Adipocyte (in vitro differentiated cells): ENCODE measurements around the gene TMX2.
A peak's percentile ranks its signal among the peaks of the same experiment; 100 is the strongest.

Experiments used
- DNase-seq: peaks from one replicate; pipeline ENCODE4 v3.0.0-alpha.2; 2015; ENCODE audit warnings: low read depth
- H3K27me3 ChIP-seq: replicated peaks from 2 replicates; pipeline ENCODE4 v1.7.0; 2013; ENCODE audit warnings: mild to moderate bottlenecking, low read length, moderate library complexity; ENCODE audit not compliant: control insufficient read depth, insufficient read depth
- H3K36me3 ChIP-seq: 2 replicates; pipeline ENCODE4 v1.7.0; 2013; ENCODE audit warnings: low read length, mild to moderate bottlenecking, moderate library complexity; ENCODE audit not compliant: control insufficient read depth, insufficient read depth, severe bottlenecking
- H3K4me1 ChIP-seq: 2 replicates; pipeline ENCODE4 v1.7.0; 2013; ENCODE audit warnings: mild to moderate bottlenecking, low read length, moderate library complexity; ENCODE audit not compliant: control insufficient read depth, insufficient read depth
- H3K4me3 ChIP-seq: 2 replicates; pipeline ENCODE4 v1.7.0; 2013; ENCODE audit warnings: mild to moderate bottlenecking, low read length, moderate library complexity
- H3K9ac ChIP-seq: 2 replicates; pipeline ENCODE4 v1.7.0; 2013; ENCODE audit warnings: mild to moderate bottlenecking, low read length, moderate library complexity
- H3K9me3 ChIP-seq: 2 replicates; pipeline ENCODE4 v1.7.0; 2013; ENCODE audit warnings: mild to moderate bottlenecking, low read length, moderate library complexity; ENCODE audit not compliant: control insufficient read depth

TMX2 gene

DNA sequence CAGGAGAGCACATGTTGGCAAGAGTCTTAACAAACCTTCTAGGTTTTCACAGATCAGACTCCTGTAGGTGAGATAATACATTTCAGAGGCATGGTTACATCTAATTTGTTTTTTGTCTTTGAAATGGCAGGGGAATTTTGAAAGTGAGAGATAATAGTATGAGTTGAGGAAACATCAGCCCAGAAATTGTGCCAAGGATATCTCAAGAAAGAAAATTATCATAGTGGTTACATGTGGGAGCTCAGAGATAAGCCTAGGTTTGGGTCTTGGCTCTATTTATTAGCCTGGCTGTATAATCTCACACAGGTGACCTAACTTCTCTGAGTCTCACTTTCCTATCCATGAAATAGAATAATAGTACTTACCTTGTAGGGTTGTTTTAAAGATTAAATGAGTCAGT, 38.8 kb downstream of the TMX2 start:
- Histone ChIP-seq H3K9me3 (no peaks in the 10 kb centered on the region), H3K27me3 (no peaks in the 10 kb centered on the region), H3K36me3 (peaks cover 16% of the 10 kb centered on the region), H3K4me1 (no peaks in the 10 kb centered on the region), H3K4me3 (no peak overlapping the region), H3K9ac (no peak overlapping the region)
- no peak for DNase-seq

DNA sequence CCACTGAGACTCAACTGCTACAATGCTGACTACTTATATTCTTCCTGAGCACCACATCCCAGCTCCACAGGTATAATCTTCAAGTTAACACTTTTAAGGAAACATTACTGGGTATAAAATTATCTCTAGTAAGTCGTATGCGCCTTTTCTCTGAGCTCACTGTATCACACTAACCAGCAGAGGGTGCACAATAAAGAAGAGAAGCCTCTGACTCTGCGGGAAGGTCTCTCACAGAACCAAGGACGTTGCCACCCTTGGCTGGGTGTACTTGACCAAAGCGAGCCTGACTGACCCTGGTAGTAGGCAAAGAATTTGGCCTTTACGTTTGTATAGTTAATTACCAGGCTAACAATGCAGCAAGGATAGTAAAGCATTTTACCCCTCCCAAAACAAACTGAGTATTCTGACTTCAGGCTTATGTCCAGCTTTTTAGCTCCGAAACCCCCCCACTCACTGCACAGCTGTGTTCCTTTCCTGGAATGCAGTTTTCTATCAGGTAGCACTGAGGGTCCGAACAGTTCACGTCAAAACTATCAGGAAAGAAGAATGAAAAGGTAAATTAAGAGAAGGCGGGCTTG, 39.4 kb downstream of the TMX2 start, which contains the start of gene BTBD18:
Gene BTBD18 (minus strand): TSS at position 144 of the 578 bp plus-strand sequence. CDS start 631 bp downstream, outside the sequence.
- no peaks in the 10 kb centered on the region for H3K4me1 ChIP-seq
- DNase-seq = peak; percentile 72
- no peaks in the 10 kb centered on the region for H3K27me3 ChIP-seq
- H3K9ac ChIP-seq = no peak within 1 kb of the TSS
- H3K4me3 ChIP-seq = no peak within 1 kb of the TSS
- H3K36me3 ChIP-seq = peaks cover 13% of the 10 kb centered on the region
- H3K9me3 ChIP-seq = no peaks in the 10 kb centered on the region

DNA sequence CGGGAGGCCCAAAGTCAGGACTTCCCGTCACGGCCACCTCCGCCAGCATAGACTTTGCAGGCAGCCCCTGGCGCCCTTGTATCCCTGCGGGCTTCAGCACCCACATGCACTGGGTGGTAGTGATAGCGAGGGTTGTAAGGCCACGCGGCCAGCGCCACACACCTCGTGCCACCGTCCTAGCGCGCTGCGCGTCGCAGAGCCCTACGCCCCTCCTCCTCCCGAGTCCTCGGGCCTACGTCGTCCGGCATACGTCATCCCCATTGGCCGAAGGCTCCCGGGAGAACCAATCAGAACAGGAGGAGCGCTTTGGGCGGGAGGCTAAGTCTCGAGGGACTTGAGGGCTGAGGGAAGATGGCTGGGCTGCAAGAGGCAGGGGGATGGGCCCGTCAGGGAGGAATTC, 40.6 kb downstream of the TMX2 start:
- H3K4me3 ChIP-seq = no peak overlapping the region
- no peaks in the 10 kb centered on the region for H3K9me3 ChIP-seq
- no peaks in the 10 kb centered on the region for H3K4me1 ChIP-seq
- H3K9ac ChIP-seq = no peak overlapping the region
- H3K27me3 ChIP-seq = no peaks in the 10 kb centered on the region
- peaks cover 6% of the 10 kb centered on the region for H3K36me3 ChIP-seq
- no peak for DNase-seq

DNA sequence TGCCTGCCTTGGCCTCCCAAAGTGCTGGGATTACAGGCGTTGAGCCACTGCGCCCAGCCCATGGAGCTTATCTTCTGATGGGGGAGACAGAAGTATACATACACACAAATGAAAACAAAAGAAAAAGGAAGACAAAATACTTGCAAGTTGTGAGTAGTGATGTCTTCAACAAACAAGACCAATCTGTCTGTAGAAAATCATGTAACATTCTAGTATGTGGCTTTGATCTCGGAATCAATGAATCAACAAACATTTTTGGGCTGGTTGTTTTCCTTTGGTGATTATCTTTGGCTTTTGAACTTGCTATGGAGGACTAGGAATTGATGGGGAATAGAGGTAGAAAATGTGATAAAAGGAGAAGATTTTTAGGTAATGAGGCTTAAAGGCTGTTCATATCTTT, 45.8 kb downstream of the TMX2 start:
- Histone ChIP-seq H3K27me3 (no peaks in the 10 kb centered on the region), H3K9me3 (no peaks in the 10 kb centered on the region), H3K4me3 (no peak overlapping the region), H3K36me3 (no peaks in the 10 kb centered on the region), H3K9ac (no peak overlapping the region), H3K4me1 (peaks cover 3% of the 10 kb centered on the region)
- DNase-seq = no peak

DNA sequence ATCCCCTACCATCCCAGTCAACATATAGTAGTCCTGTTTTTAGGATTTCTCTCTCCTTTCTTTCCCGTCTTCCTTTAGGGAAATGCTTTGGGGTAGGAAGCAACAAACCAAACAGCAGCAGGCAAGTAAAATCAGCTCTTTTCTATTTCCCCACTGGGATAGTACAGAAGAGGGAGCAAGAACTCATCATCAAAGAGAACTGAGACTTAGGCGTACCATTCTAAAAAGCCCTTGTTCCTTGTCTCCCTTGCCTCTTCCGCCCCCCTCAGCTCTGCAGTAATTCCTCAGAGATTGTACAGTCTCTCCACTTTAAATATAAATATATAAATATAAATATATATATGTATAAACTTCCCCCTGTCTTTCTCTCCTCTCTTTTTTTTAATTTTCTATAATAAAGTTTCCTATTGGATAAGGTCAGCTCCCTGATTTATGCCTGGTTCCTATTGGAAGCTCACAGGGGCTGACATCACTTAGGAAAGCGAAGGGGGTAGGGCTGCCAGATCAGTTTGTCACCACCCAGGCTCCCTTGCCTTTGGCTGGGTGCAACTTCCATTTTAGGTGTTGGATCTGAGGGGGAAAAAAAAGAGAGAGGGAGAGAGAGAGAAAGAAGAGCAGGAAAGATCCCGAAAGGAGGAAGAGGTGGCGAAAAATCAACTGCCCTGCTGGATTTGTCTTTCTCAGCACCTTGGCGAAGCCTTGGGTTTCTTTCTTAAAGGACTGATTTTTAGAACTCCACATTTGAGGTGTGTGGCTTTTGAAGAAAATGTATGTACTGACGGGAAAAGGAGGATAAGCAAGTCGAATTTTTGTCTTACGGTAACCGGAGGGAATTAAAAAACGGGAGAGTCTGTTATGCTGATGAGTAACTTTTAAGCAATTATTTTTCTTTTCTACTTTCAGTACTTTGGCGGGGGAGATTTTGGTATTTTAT, 49.2 kb downstream of the TMX2 start, which contains the start of gene CTNND1:
Gene CTNND1 (plus strand): TSS at position 502 of the 934 bp plus-strand sequence. CDS start 29,677 bp downstream, outside the sequence.
- H3K9ac ChIP-seq = peak within 1 kb of the TSS; percentile 96
- H3K4me1 ChIP-seq = peaks cover 25% of the 10 kb centered on the region
- peak; percentile 98 for DNase-seq
- H3K9me3 ChIP-seq = no peaks in the 10 kb centered on the region
- no peaks in the 10 kb centered on the region for H3K36me3 ChIP-seq
- peak within 1 kb of the TSS; percentile 99 for H3K4me3 ChIP-seq
- no peaks in the 10 kb centered on the region for H3K27me3 ChIP-seq

DNA sequence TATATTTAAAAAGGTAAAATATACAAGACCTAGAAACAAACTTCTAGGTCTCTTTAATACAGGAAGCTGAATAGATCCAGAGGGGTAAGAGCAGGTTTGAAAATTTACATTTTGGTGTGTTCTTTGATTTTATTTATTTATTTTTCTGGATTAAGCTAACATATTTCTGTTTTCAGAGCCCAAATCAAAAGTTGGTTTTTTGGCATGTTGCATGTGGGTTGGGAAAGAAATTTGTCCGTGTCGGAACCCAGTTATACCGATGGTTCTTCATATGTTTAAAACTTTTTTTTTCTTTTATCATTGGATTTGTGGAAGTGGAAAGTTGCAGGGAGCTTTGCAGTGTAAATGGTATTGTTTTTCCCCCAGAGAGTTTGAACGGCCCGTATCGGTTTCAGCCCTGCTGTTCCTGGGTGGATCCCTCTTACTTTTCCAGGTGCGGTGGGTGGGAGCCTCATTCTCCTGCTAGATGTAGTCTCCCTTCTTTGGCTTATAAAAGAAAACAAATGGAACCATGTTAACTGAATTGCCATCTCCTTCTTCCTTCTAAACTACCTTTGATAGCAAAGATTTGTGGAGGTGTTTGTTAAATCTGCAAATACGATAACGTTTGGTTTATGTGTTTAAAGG, 50.0 kb downstream of the TMX2 start:
- no peaks in the 10 kb centered on the region for H3K36me3 ChIP-seq
- peak; percentile 56 for DNase-seq
- peak overlapping the region; percentile 99 for H3K4me3 ChIP-seq
- peak overlapping the region; percentile 96 for H3K9ac ChIP-seq
- no peaks in the 10 kb centered on the region for H3K9me3 ChIP-seq
- H3K4me1 ChIP-seq = peaks cover 25% of the 10 kb centered on the region
- H3K27me3 ChIP-seq = no peaks in the 10 kb centered on the region

DNA sequence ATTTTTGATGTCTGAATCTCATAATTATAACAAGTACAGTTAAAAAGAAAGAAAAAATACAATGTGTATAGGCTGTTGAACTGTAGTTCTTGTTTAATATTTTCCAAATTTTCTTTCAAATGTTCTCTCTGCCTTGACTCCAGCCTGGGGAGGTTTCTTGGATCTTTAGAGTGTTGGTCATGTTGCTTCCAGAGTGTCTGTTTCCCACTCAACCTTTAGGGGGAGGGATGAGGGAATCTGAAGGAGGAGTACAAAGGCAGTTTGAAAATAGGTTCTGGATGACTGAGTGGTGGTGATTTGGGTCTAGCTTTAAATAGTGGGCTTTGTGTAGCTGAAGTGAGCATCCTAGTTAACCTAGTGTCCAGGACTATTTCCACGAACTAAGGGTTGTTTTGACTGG, 51.2 kb downstream of the TMX2 start:
- no peaks in the 10 kb centered on the region for H3K27me3 ChIP-seq
- no peaks in the 10 kb centered on the region for H3K9me3 ChIP-seq
- H3K36me3 ChIP-seq = no peaks in the 10 kb centered on the region
- H3K4me3 ChIP-seq = peak overlapping the region; percentile 99
- peak; percentile 74 for DNase-seq
- H3K4me1 ChIP-seq = peaks cover 25% of the 10 kb centered on the region
- peak overlapping the region; percentile 96 for H3K9ac ChIP-seq

DNA sequence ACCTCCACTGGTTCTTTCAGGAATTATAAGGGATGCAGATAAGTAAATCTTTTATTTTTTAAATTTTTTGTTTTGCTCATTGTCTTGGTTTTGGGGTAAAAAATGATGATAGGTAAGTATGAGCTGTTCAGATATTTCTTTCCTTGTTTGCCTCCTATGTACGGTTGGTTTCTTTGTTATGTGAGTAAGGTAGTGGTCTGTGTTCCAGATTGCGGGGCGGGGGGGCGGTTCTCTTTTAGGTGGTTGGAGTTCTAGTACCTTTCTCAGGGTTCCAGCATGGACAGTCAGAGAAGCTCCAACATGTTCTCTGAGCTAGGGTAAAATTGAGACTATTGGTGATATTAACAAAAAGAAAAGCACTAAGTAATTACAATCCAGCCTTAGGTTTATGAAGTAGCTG, 51.6 kb downstream of the TMX2 start:
- Histone ChIP-seq H3K27me3 (no peaks in the 10 kb centered on the region), H3K4me3 (peak overlapping the region; percentile 99)
- no peak for DNase-seq

DNA sequence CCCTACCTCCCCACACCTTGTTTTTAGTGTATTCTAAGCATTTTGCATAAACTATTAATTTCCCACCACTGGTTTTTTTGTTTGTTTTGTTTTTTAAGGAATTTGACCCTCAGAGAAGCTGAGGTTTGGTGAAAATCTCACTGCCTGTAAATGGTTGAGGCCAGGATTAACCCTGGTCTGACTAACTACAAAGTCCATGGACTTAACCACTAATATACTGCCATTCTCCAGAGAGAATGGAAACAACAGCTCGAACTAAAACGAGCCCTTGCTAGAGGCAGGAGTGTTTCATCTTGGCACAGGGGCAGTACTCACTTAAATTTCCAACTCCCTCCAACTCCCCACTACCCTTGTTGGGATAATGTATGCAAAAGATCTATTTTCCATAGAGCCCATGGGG, 52.2 kb downstream of the TMX2 start:
- H3K36me3 ChIP-seq = no peaks in the 10 kb centered on the region
- no peaks in the 10 kb centered on the region for H3K27me3 ChIP-seq
- no peak for DNase-seq
- H3K4me3 ChIP-seq = peak overlapping the region; percentile 99
- H3K9me3 ChIP-seq = no peaks in the 10 kb centered on the region
- H3K9ac ChIP-seq = peak overlapping the region; percentile 96
- H3K4me1 ChIP-seq = peaks cover 25% of the 10 kb centered on the region

More for the DNA sequence above, 51.6 kb downstream of the TMX2 start:
- peaks cover 25% of the 10 kb centered on the region for H3K4me1 ChIP-seq
- H3K36me3 ChIP-seq = no peaks in the 10 kb centered on the region
- H3K9ac ChIP-seq = peak overlapping the region; percentile 96
- no peaks in the 10 kb centered on the region for H3K9me3 ChIP-seq

DNA sequence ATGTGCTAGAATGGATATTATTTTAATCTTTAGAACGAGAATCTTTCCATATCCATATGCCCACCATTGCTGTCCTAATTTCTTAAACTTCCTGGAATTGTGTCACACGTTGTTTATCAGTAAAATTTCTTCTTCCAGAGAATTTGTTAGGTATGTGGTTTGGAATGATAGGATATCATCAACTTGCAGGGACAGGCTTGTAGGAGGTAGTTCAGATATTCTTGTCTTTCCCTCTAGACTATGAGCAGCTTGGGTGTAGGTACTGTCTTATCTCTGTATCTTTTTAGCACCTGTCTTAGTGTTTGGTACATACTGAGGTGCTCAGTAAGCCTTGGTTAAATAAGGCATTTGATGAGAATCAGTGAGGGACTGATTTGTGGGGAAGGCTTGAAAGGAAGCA, 52.6 kb downstream of the TMX2 start:
- peak overlapping the region; percentile 96 for H3K9ac ChIP-seq
- peak overlapping the region; percentile 99 for H3K4me3 ChIP-seq
- no peaks in the 10 kb centered on the region for H3K36me3 ChIP-seq
- H3K9me3 ChIP-seq = no peaks in the 10 kb centered on the region
- DNase-seq = no peak
- no peaks in the 10 kb centered on the region for H3K27me3 ChIP-seq
- H3K4me1 ChIP-seq = peaks cover 25% of the 10 kb centered on the region

DNA sequence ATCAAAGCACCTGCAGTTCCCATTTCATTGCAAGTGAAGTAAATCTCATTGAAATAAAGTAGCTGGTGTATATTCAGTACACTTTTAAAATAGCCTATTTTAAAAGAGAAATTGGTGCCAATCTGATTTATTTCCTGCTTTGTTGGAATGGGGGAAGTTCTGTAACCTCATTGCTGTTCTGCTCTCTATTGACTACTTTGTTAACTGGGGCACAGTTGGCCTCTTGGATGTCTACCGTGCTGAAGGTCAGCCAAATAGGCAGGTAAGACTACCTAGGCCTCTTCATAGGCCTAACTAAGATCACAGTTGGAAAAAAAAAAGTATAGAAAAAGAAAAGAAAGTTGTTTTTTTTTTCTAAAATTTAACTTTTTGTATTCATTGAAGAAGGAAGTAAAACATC, 58.4 kb downstream of the TMX2 start:
- no peaks in the 10 kb centered on the region for H3K27me3 ChIP-seq
- H3K4me1 ChIP-seq = peaks cover 6% of the 10 kb centered on the region
- H3K9me3 ChIP-seq = no peaks in the 10 kb centered on the region
- H3K4me3 ChIP-seq = no peak overlapping the region
- no peaks in the 10 kb centered on the region for H3K36me3 ChIP-seq
- no peak for DNase-seq
- no peak overlapping the region for H3K9ac ChIP-seq
